Effector memory CD8-positive, alpha-beta T cell (primary cell): Measurements from ENCODE around the gene APBB3.
"Not testable (repeated sequence)": the region's sequence is repeated elsewhere in the genome, so short reads cannot be mapped to it uniquely, and the experiment has no call there.

Experiments used
- ATAC-seq: fragments of 150-1000 bp; cut with Tn5 transposase; replicated peaks from 2 replicates; pipeline ENCODE4 v1.10.0; 2021; ENCODE audit warnings: mild to moderate bottlenecking, moderate library complexity
- DNase-seq, 3 experiments: peaks; one replicate each; pipeline ENCODE4 v3.0.0; 2021
- H3K27ac Mint-ChIP-seq, 2 donors: one replicate each; pipeline ENCODE4 v1.8.0; 2022; ENCODE audit warnings: mild to moderate bottlenecking in 2 of 2, mixed read lengths in 2 of 2, moderate library complexity in 2 of 2
- H3K27me3 Mint-ChIP-seq, 2 donors: one replicate each; pipeline ENCODE4 v1.8.0; 2022; ENCODE audit warnings: mixed read lengths in 2 of 2
- H3K36me3 Mint-ChIP-seq: one replicate; pipeline ENCODE4 v1.8.0; 2022; ENCODE audit warnings: mild to moderate bottlenecking, moderate library complexity, mixed read lengths; ENCODE audit not compliant: insufficient read depth
- H3K4me1 Mint-ChIP-seq, 2 donors: one replicate each; pipeline ENCODE4 v1.8.0; 2022; ENCODE audit warnings: low read depth in 2 of 2, mixed read lengths in 2 of 2
- H3K4me3 Mint-ChIP-seq, 2 donors: one replicate each; pipeline ENCODE4 v1.8.0; 2022; ENCODE audit warnings: mild to moderate bottlenecking in 2 of 2, mixed read lengths in 2 of 2, moderate library complexity in 2 of 2
- H3K9me3 Mint-ChIP-seq, 2 donors: one replicate each; pipeline ENCODE4 v1.8.0; 2022; ENCODE audit warnings: mixed read lengths in 2 of 2
- total RNA-seq, 9 experiments: gene quantifications; one replicate each; lab custom pipeline; 2026; lab: John Stamatoyannopoulos, UW

Gene APBB3, protein sequence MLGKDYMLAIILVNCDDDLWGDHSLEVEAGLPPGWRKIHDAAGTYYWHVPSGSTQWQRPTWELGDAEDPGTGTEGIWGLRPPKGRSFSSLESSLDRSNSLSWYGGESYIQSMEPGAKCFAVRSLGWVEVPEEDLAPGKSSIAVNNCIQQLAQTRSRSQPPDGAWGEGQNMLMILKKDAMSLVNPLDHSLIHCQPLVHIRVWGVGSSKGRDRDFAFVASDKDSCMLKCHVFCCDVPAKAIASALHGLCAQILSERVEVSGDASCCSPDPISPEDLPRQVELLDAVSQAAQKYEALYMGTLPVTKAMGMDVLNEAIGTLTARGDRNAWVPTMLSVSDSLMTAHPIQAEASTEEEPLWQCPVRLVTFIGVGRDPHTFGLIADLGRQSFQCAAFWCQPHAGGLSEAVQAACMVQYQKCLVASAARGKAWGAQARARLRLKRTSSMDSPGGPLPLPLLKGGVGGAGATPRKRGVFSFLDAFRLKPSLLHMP
- total RNA-seq: 8.7 to 41.5 (median 28.9) reads per million in 9 experiments

DNA sequence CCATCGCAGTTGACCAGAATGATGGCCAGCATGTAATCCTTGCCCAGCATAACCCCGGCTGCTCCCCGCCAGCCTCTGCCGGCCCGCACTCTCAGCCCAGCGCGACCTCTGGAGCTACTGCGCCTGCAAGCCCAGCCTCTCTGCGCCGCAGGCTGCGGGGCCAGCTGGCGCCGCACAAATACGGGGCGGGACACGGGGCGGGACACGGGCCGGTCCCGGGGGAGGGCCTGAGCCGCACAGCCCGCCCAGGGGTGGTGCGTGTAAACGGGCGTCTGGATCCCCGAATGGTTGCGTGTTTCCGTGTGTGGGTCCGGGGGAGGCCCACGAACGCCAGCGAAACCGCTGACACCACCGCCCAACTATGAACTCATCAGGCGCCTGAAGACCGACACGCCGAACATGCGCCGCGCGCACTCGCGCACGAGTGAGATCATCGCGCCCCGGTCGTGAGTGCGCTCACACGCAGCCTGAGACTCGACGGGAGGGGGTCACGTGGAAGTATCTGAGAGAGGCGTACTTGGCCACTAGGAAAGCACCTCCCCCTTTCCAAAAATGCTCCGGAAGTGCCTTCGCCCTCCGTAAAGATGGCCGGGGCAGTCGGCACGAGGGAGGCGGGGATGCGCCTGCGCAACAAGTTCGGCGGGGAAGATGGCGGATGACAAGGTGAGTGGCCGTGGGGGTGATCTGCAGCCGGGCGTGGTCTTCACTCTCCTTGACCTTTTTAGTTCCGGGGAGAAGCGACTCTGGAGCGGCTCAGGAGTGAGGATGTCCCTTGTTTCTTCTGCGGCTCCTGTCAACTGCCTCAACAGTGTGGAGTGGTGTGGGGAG is at the start of gene APBB3, which contains the start of gene SLC35A4:
Gene APBB3, minus strand, starts transcription at position 403 of the 828 bp plus-strand sequence. Its CDS starts 353 bp downstream, at position 50.
Gene SLC35A4, plus strand, starts transcription at position 633 of the 828 bp plus-strand sequence. CDS start 2,342 bp downstream, outside the sequence.
- peak within 1 kb of the TSS; percentile 86 to 91 for H3K4me3 Mint-ChIP-seq
- H3K36me3 Mint-ChIP-seq: peaks cover 22% of the 10 kb centered on the region
- no peaks in the 10 kb centered on the region for H3K9me3 Mint-ChIP-seq
- no peaks in the 10 kb centered on the region for H3K27me3 Mint-ChIP-seq
- H3K27ac Mint-ChIP-seq: peak within 1 kb of the TSS; percentile 95 to 97
- ATAC-seq (peak; percentile 86), DNase-seq (peak; percentile 96 to 98 (median 97))
- H3K4me1 Mint-ChIP-seq: peaks cover 40 to 42% of the 10 kb centered on the region in 2 donors

DNA sequence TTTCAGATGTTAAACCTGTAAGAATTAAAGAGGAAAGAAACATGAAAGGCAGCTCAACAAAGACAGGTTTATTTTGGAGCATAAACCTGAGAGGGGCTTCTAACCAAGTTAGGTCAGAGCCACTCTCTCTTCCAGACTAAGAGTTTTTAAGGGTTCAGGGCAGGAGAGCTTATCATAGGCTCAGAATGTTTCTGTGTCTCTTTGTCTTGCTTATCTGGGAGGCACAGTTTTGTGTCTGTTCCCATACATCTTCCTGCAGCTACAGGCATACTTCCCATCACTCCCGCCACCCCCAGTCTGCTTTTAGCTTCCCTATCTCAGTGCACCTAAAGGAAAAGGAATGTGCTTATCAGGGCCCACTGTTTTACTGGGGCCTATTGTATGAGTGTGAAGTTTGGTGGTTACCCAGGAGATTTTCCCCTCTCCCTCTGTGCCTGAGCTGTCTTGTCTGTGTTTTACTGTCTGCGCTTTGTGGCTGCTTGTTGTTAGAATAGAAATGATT is 46.7 kb upstream of the APBB3 start:
- no peaks in the 10 kb centered on the region for H3K36me3 Mint-ChIP-seq
- DNase-seq (no peak), ATAC-seq (no peak)
- peaks cover 18 to 34% of the 10 kb centered on the region in 2 donors for H3K27me3 Mint-ChIP-seq
- peaks cover 0 to 1% of the 10 kb centered on the region in 2 donors for H3K4me1 Mint-ChIP-seq
- no peak overlapping the region for H3K27ac Mint-ChIP-seq
- H3K4me3 Mint-ChIP-seq: no peak overlapping the region
- no peaks in the 10 kb centered on the region for H3K9me3 Mint-ChIP-seq

DNA sequence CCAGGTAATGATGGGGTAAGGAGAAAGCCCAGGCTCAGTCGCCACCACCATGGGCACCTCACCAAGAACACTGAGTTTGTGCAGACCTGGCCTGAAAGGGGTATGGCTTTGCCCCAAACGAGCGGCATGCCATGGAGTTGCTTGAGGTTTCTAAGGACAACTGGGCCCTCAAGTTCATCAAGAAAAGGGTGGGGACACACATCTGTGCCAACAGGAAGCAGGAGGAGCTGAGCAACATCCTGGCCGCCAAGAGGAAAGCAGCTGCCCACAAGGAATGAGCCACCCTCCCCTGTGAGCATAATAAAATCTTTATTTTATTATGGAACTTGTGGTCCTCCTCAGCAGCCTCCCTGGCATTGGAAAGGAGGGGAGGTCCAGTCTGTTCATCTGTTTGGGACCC is 44.7 kb upstream of the APBB3 start:
- H3K4me1 Mint-ChIP-seq: peaks cover 0 to 1% of the 10 kb centered on the region in 2 donors
- H3K27ac Mint-ChIP-seq: no peak overlapping the region
- H3K36me3 Mint-ChIP-seq: no peaks in the 10 kb centered on the region
- H3K4me3 Mint-ChIP-seq: no peak overlapping the region
- peaks cover 18 to 34% of the 10 kb centered on the region in 2 donors for H3K27me3 Mint-ChIP-seq
- ATAC-seq (no peak), DNase-seq (no peak)
- H3K9me3 Mint-ChIP-seq: no peaks in the 10 kb centered on the region

DNA sequence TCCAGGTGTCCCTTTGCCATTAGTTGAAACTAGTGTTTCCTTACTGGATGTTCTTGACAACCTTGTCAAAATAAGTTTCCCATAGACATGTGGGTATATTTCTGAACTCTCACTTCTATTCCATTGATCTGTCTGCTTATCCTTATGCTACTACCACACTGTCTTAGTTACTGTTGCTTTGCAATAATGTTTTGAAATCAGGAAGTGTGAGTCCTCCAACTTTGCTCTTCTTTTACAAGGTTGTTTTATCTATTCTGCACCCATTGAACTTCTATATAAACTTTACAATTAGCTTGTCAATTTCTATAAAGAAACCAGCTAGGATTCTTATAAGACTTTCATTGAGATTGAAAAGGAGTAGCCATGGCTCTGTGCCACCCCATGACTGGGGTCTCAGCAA is 44.3 kb upstream of the APBB3 start:
- H3K4me1 Mint-ChIP-seq: peaks cover 0 to 1% of the 10 kb centered on the region in 2 donors
- ATAC-seq (no peak), DNase-seq (no peak)
- no peaks in the 10 kb centered on the region for H3K9me3 Mint-ChIP-seq
- peaks cover 18 to 34% of the 10 kb centered on the region in 2 donors for H3K27me3 Mint-ChIP-seq
- H3K27ac Mint-ChIP-seq: no peak overlapping the region
- H3K4me3 Mint-ChIP-seq: no peak overlapping the region
- H3K36me3 Mint-ChIP-seq: no peaks in the 10 kb centered on the region

DNA sequence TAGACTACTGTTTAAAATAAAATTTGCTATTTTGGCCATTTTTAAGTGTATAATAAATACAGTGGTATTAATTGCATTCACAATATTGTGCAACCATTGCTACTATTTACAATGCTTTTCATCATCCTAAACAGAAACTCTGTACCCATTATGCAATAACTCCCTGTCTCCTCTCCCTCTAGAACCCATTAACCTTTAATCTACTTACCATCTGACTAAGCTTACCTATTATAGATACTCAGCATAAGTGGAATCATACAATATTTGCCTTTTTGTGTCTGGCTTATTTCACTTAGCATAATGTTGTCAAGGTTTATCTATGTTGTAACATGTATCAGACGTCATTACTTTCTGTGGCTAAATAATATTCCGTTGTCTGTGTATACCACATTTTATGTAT is 42.6 kb upstream of the APBB3 start:
- Mint-ChIP-seq H3K9me3 (no peaks in the 10 kb centered on the region), H3K36me3 (no peaks in the 10 kb centered on the region), H3K27me3 (peaks cover 9 to 22% of the 10 kb centered on the region in 2 donors), H3K27ac (no peak overlapping the region), H3K4me1 (no peaks in the 10 kb centered on the region), H3K4me3 (no peak overlapping the region)
- ATAC-seq (no peak), DNase-seq (no peak)

DNA sequence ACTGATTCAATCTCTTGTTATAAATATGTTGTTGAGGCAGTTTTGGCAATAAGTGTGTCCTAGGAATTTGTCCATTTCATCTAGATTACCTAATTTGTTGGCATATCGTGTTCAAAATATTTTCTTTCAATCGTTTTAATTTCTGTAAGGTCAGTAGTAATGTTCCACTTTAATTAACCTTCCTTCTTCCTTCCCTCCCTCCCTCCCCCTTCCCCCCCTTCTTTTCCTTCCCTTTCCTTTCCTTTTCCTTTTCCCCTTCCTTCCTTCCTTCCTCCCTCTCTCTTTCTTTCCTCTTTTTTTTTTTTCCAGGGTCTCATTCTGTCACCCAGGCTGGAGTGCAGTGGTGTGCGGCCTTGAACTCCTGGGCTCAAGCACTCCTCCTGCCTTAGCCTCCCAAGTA is 41.5 kb upstream of the APBB3 start:
- Mint-ChIP-seq H3K9me3 (no peaks in the 10 kb centered on the region), H3K27me3 (peaks cover 0 to 12% of the 10 kb centered on the region in 2 donors), H3K4me1 (no peaks in the 10 kb centered on the region), H3K27ac (no peak overlapping the region), H3K4me3 (no peak overlapping the region), H3K36me3 (no peaks in the 10 kb centered on the region)
- DNase-seq: no peak
- no peak for ATAC-seq

DNA sequence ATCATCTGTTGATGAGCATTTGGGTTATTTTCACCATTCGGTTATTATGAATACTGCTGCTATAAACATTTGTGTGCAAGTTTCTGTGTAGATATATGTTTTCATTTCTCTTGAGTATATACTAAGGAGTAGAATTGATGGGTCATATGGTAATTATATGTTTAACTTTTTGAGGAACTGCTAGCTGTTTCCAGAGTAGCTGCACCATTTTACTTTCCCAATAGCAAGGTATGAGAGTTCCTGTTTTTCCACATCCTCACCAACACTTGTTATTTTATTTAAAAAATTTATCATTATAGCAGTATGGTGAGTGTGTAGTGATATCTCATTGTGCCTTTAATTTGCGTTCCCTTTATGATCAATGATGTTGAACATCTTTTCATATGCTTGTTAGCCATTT is 39.3 kb upstream of the APBB3 start:
- ATAC-seq: no peak
- Mint-ChIP-seq H3K4me3 (no peak overlapping the region), H3K4me1 (no peaks in the 10 kb centered on the region), H3K27ac (no peak overlapping the region), H3K36me3 (no peaks in the 10 kb centered on the region), H3K27me3 (peaks cover 0 to under 1% of the 10 kb centered on the region in 2 donors), H3K9me3 (no peaks in the 10 kb centered on the region)
- DNase-seq: no peak

DNA sequence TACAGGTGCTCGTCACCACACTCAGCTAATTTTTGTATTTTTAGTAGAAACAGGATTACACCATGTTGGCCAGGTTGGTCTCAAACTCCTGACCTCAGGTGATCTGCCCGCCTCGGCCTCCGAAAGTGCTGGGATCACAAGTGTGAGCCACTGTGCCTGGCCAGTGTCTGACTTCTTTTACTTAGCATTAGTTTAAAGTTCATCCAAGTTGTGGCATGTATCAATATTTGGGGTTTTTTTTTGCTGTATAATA is 39.0 kb upstream of the APBB3 start:
- not testable (repeated sequence) for DNase-seq, H3K27me3 Mint-ChIP-seq, ATAC-seq, H3K9me3 Mint-ChIP-seq, H3K4me3 Mint-ChIP-seq, H3K4me1 Mint-ChIP-seq, H3K27ac Mint-ChIP-seq, H3K36me3 Mint-ChIP-seq

DNA sequence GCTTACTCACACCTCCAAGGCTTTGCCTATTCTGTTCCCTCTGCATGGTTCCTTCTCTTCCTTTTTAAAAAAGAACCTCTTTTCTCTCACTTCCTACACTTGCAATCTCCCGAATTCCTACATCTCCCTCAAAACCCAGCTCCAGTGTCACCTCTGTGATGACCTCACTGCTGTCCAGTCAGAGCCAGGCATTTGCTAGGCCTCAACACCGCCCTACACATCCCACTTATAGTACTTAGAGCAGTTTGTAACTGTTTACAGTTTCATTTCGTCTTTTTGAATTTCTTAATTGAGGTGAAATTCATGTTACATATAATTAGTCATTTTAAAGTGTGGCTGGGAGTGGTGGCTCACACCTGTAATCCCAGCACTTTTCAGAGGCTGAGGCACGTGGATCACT is 37.7 kb upstream of the APBB3 start:
- Mint-ChIP-seq H3K9me3 (no peaks in the 10 kb centered on the region), H3K4me3 (no peak overlapping the region), H3K27me3 (no peaks in the 10 kb centered on the region), H3K36me3 (no peaks in the 10 kb centered on the region), H3K27ac (no peak overlapping the region), H3K4me1 (no peaks in the 10 kb centered on the region)
- DNase-seq: no peak
- ATAC-seq: no peak

DNA sequence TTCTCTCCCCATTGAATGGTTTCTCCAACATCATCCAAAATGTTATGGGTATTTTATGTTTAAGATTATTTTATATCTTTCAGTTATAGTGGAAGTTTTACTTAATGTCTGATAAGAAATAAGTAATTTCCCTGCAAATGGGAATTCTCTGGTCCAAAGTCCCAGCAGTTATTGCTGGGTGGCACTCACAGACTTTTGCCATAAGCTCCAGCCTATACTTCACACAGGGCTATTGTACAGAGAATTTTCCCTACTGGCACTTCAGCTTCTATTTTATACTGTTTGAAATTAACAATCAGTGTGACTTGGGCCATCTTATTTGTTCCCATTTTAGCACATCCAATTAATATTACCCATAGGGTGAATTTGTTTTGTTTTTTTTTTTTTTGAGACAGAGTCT is 35.7 kb upstream of the APBB3 start:
- Mint-ChIP-seq H3K27me3 (peaks cover 8 to 9% of the 10 kb centered on the region in 2 donors), H3K9me3 (no peaks in the 10 kb centered on the region), H3K36me3 (no peaks in the 10 kb centered on the region), H3K27ac (no peak overlapping the region), H3K4me3 (no peak overlapping the region), H3K4me1 (peaks cover 0 to 1% of the 10 kb centered on the region in 2 donors)
- no peak for DNase-seq
- no peak for ATAC-seq

DNA sequence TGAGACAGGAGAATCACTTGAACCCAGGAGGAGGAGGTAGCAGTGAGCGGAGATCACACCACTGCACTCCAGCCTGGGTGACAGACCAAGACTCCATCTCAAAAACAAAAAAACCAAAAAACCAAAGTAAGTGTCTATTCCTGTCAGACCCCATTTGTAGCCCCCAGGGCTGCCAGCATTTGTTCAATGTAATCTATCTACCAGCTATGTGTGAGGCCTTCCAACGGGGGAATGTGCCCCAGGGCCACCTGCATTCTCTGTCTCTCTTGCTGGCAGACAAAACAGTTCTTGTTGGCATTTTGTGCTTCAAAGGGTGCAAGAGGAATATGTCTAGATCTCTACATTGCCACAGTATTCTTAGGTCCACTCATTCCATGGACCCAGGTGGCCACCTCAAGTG is 34.4 kb upstream of the APBB3 start:
- DNase-seq (no peak), ATAC-seq (no peak)
- peaks cover 8 to 16% of the 10 kb centered on the region in 2 donors for H3K27me3 Mint-ChIP-seq
- H3K36me3 Mint-ChIP-seq: no peaks in the 10 kb centered on the region
- no peak overlapping the region for H3K27ac Mint-ChIP-seq
- peaks cover 0 to 1% of the 10 kb centered on the region in 2 donors for H3K4me1 Mint-ChIP-seq
- H3K9me3 Mint-ChIP-seq: no peaks in the 10 kb centered on the region
- H3K4me3 Mint-ChIP-seq: no peak overlapping the region

DNA sequence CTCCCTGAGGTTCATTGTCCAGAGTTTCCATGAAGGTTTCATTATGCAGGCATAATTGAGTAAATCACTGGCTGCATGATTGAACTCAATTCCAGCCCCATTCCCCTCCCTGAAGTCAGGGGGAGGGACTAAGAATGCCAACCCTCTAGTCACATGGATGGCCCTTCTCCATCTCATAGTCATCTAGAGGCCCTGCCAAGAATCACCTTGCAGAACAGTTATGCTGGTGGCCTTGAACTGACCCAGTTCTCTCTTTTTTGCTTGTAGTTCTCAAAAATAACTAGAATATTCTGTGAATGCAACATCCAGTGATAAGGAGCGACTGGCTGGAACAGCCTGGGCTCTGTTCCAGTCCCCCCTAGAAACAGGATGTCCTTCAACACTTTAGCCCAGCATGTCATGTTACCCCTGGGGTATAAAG is 31.9 kb upstream of the APBB3 start:
- ATAC-seq (no peak), DNase-seq (no peak)
- H3K27ac Mint-ChIP-seq: no peak overlapping the region
- no peaks in the 10 kb centered on the region for H3K36me3 Mint-ChIP-seq
- H3K9me3 Mint-ChIP-seq: no peaks in the 10 kb centered on the region
- H3K27me3 Mint-ChIP-seq: peaks cover 8 to 16% of the 10 kb centered on the region in 2 donors
- no peak overlapping the region for H3K4me3 Mint-ChIP-seq
- H3K4me1 Mint-ChIP-seq: peaks cover 0 to 1% of the 10 kb centered on the region in 2 donors

DNA sequence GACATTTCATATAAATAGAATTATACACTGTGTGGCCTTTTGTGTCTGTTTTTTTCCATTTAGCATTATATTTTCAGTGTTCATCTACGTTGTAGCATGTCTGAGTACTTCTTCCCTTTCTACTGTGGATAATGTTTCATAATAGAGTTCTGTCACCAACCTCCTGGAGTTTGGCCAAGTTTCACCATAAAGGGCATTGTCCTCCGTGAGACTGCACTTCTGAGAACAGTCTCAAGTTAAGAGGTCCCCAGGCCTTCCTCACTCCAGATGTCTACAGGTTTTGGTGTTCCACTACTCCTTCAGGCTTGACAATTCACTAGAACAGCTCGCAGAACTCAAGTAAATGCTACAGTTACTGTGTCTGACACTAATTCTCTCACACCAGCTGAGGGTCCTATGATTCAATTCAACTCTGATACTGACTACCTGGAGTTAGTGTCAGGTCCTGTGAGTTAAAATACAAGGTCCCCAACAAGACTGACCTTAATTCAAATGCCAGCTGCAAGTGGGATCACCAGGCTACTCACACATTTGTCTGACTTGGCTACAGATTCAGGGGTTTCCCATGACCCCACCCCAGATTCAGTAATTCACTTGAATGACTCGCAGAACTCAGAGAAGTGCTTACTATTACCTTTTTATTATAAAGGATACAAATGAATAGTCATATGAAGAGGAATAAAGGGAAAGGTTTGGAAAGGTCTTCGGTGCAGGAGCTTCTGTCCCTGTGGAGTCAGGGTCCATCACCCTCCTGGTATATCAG is 31.3 kb upstream of the APBB3 start:
- no peaks in the 10 kb centered on the region for H3K9me3 Mint-ChIP-seq
- peaks cover 0 to 1% of the 10 kb centered on the region in 2 donors for H3K4me1 Mint-ChIP-seq
- no peak overlapping the region for H3K27ac Mint-ChIP-seq
- H3K4me3 Mint-ChIP-seq: no peak overlapping the region
- no peaks in the 10 kb centered on the region for H3K36me3 Mint-ChIP-seq
- H3K27me3 Mint-ChIP-seq: peaks cover 8 to 16% of the 10 kb centered on the region in 2 donors
- no peak for ATAC-seq
- DNase-seq: no peak
